GM21737 (cell line): ENCODE measurements around the gene LAPTM5.
"Not testable (repeated sequence)": the region's sequence is repeated elsewhere in the genome, so short reads cannot be mapped to it uniquely, and the experiment has no call there.

Source experiments
- ATAC-seq: cut with Tn5 transposase; IDR thresholded peaks from one replicate; pipeline ENCODE4 v1.9.1; 2021; ENCODE audit warnings: mild to moderate bottlenecking, moderate library complexity; ENCODE audit not compliant: unreplicated experiment

The LAPTM5 gene, protein sequence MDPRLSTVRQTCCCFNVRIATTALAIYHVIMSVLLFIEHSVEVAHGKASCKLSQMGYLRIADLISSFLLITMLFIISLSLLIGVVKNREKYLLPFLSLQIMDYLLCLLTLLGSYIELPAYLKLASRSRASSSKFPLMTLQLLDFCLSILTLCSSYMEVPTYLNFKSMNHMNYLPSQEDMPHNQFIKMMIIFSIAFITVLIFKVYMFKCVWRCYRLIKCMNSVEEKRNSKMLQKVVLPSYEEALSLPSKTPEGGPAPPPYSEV

DNA sequence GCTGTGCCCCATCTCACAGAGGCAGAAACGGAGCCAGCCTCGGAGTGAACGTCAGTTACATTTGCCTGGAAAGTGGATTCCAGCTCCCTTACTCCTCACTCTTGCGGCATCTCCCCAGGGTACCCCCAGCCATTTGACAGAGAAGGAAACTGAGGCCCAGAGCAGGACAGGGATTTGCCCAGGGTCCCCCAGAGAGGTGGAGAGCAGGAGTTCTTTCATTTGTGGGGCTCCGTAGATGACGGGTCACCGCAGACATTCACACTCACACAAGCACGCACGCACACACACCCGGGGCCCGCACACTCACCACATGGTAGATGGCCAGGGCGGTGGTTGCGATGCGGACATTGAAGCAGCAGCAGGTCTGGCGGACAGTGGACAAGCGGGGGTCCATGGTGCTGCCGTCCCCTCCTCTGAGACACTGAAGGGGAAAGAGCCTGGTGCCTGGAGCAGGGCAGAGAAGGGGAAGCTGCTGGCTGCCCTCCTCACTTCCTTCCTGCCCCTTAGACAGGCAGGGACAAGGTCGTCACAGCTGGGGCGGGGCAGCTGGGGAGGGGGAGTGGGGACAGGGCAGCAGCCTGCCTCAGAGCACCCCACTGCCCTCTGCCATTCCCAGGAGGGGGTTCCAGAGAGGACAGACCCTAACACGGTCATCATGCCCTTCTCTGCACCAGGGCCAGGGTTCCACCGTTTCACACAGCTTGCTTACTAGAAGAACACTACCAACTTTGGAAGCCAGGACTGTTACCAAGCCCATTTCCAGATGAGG lies at the start of gene LAPTM5:
Gene LAPTM5 (minus strand): TSS at position 423 of the 769 bp plus-strand sequence. CDS start 29 bp downstream, at position 394.
- ATAC-seq = no peak

DNA sequence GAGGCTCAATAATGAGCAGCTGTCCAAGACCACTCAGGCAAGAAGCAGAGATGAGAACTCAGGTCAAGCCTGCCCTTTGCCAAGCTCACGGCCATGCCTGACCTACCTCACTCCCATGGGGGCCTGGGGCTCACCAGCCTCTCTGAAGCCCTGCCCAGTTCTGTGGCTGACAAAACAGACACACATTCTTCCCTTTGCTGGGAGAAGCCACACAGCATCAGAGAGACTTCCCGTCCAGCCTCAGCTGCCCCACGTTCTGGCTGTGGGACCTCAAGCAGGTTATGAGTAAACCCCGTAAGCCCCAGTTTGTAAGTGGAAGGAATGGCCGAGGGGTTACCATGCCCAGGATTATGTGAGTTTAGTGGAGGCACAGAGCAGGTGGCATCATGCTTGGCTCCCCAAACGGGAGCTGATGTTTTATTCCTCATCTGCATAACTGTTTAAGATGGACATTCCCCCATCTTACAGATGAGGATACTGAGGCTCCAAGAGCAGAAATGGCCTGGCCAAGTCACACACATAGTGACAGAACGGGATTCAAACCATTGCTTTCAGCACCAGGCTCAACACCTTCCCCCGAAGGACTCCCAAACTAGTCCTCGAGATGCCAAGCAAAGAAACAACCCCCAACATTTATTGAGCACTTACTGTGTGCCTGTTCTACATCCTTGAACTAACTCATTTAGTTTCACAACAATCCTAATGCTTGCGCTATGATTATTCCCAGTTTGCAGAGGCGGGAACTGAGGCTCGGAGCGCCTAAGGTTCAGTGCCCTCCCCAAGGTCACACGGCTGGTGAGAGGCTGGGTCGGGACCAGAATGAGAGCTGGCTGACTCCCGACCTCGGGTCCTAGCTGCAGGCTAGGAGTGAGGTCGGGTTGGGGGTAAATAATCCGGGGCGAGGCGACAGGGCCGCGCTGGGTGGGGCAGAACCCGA lies 49.1 kb upstream of the LAPTM5 start:
- no peak for ATAC-seq

DNA sequence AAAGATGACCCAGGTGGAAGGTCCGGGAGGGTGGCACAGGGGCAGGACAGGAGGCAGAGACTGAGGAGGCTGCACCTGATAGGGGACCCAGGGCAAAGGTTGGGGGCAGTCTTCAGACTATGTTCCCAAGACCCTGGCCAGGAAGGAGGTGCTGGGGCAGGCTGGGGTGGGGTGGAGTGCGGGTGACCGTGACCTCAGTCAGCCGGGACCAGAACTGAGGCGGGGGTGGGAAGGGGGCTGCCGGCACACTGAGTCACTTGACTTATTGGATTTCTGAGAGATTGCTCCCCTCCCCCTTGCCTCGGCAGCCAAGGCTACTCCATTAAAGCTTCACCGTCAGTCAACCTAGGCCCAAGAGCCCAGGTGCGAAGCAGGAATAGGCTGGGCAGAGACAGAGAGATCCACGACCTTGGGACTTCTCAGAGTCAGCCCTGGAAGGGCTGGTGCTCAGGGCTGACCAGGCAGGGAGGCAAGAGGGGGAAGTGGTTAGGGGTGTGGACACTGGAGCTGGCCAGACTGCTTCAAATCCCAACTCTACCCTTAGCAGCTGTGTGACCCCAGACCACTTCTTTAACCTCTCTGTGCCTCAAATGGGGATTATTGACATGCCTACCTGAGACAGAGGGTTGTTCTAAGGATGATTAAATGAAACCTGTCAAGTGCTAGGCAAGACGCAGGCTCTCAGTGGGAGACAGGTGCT lies 47.9 kb upstream of the LAPTM5 start:
- no peak for ATAC-seq

DNA sequence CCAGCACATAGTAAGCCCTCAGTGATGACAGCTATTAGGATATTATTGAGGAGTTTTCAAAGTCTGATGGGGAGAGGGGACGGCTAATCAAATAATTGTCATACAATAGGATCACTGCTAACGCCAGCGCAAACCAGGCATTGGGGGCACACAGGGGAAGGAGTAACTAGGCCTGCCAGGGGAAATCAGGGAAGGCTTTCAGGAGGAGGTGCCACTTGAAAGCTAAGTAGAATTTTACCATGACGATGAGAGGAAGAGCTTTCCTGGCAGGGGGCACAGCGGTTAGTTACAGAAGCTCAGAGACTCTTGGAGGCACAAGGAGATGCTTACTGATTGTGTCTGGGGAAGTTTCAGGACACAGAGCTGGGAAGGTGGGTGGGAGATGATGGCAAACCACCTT lies 47.2 kb upstream of the LAPTM5 start:
- no peak for ATAC-seq

DNA sequence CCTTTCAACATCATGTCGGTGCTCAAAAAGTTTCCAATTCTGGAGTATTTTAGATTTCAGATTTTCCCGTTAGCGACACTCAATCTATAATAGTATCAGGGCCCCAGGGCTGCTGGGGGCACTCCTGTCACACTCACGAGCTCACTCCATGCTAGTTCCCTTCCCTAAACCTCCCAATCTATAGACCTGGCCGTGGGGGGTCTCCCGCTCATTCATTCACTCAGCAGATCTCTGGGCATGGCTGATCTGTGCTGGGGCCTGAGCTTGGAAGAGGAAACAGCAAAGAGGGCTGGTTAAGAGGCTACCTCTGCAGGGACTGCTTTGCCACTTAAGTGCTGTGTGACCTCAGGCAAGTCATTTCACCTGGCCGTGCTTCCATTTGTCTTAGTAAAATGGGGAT lies 46.8 kb upstream of the LAPTM5 start:
- ATAC-seq = no peak

- ATAC-seq = no peak
Measured at GRCh38 chr1:30803562-30803961, 46.0 kb upstream of the LAPTM5 start.

DNA sequence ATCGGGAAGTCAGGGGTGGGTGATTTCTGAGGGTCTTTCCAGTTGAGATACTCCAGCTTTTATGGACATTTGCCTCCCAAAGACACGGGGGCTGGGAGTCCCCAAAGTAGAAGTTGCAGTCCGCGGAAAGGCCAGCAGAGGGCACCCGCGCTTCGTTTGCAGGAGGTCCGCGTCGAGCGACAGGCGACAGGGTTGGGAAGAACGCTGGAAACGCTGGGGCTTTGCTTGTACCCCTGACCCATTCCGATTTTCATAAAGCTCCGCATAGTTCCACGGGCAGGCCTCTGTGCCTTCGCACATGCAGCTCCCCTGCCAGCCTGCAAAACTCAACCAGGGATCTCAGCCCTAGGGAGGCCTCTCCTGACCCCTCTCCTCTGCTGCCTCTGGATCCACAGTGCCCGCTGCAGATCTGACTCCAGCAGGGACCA lies 44.2 kb upstream of the LAPTM5 start:
- ATAC-seq = no peak

DNA sequence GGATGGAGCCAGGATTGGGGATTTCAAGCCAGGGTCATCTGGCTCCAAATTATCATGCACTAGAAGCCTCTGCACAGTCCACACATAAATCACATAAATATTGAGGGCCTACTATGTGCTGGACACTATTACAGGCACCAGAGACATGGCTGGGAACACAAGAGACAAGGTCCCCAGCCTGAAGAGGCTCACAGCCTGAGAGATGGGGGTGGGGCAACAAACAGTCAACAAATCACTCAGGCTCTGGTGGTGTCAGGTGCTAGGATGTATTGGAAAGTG lies 41.6 kb upstream of the LAPTM5 start:
- ATAC-seq = no peak

GRCh38 chr1:30798389-30799232 lies 41.0 kb upstream of the LAPTM5 start:
- no peak for ATAC-seq

DNA sequence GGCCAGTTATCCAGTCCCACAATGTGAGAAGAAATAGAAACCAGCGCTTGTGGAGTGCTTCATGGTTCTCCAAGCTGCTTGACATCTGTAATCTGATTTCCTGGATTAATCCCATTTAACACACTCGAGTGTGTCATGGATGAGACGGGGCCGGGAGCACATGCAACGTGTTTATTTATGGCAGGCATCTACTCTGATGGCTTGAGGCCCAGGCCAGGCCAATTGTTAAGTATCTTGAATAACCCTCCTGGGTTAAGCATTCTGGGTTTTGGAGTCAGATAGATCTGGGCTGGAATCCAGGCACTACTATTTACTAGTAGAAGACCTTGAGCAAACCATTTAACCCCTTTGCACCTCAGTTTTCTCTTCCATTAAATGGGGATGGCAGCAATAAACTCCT lies 37.5 kb upstream of the LAPTM5 start:
- no peak for ATAC-seq

- no peak for ATAC-seq
Measured at GRCh38 chr1:30794260-30794659, 36.7 kb upstream of the LAPTM5 start.

- no peak for ATAC-seq
Measured at GRCh38 chr1:30793209-30793608, 35.6 kb upstream of the LAPTM5 start.

DNA sequence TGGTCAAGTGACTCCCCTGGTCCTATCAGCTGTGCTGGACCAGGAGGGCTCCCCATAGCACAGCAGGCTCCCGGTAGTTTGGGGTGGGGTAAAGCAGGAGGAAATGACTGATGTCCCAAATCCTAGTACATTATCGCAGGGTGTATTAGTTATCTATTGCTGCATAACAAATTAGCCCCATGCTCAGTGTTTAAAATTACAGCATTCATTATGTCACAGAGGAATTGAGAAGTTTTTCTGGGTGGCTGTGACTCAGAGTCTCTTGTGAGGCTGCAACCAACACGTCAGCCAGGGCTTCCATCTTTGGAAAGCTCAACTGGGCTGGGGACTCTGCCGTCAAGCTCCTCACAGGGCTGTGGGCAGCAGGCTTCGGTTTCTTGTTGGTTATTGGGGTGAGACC lies 34.3 kb upstream of the LAPTM5 start:
- ATAC-seq = no peak

DNA sequence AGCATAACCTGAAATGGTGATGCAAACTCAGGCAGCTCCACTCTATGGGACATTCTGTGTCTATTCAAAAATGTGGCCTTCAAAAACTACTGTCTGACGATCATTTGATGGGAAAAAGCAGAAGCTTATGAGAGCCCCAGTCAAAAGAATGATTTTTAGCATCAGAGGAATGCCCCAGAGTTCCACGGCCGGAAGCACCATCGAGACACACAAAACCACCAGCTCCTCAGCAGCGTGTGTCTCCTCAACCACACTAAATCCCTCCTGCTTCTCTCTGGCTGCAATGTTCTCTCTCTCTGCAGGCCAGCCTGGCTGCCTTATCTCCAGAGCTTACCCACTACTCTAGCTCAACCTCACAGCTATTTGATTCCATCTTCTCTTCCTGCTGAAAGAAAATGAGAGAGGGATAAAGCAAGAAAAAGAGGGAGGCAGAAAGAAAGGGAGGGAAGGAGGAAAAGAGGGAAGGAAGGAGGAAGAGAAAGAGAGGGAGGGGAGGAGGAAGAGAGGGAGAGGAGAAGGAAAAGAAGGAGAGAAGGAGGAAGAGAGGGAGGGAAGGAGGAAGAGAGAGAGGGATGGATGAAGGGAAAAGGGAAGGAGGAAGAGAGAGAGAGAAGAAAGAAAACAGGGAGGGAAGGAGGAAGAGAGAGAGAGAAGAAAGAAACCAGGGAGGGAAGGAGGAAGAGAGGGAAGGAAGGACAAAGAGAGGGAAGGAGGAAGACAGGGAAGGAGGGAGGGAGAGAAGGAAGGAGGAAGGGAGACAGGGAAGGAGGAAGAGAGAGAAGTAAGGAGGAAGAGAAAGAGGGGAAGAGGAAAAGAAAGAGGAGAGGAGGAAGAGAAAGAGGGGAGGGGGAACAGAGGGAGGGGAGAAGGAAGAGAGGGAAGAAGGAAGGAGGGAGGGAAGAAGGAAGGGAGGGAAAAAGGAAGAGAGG lies 33.5 kb upstream of the LAPTM5 start:
- no peak for ATAC-seq

GRCh38 chr1:30790256-30790525 lies 32.6 kb upstream of the LAPTM5 start:
- ATAC-seq = not testable (repeated sequence)

GRCh38 chr1:30789388-30790255 lies 32.0 kb upstream of the LAPTM5 start:
- ATAC-seq = no peak

- no peak for ATAC-seq
Measured at GRCh38 chr1:30788580-30789387, 31.2 kb upstream of the LAPTM5 start.
